ENCODE data around the gene GJB1. TPM values are rescaled to one million over a fixed set of nuclear protein-coding genes. Genes with fewer than 3 reads are reported as not detected.

GJB1 gene
- total RNA-seq, 3 donors from 2014 or later = 1.8 to 6.9 TPM; not detected in 1

GRCh38 chrX:71244359-71245128 is 21.5 kb downstream of the GJB1 start:
- H3K4me1 ChIP-seq = no peaks in the 10 kb centered on the region
- no peaks in the 10 kb centered on the region for H3K9me3 ChIP-seq
- no peak overlapping the region for H3K27ac ChIP-seq
- H3K36me3 ChIP-seq = no peaks in the 10 kb centered on the region
- no peak overlapping the region for H3K4me3 ChIP-seq
- intact Hi-C loops (cut with DNase I; ENCODE audit: low total_unique reads) = loop anchor here (1.0 kb wide), 1 partner anchor 27 kb away; no protein-coding TSS in a partner anchor
- DNase-seq (ENCODE audit: low spot score in 2 of 2) = no peak
- H3K27me3 ChIP-seq = peaks cover 0 to 37% of the 10 kb centered on the region in 2 donors
- TF ChIP-seq POLR2A (IDR thresholded peaks at IDR 0.05) (no peak), POLR2AphosphoS5 (IDR thresholded peaks at IDR 0.05) (no peak)
- TF ChIP-seq, protein P1, sequence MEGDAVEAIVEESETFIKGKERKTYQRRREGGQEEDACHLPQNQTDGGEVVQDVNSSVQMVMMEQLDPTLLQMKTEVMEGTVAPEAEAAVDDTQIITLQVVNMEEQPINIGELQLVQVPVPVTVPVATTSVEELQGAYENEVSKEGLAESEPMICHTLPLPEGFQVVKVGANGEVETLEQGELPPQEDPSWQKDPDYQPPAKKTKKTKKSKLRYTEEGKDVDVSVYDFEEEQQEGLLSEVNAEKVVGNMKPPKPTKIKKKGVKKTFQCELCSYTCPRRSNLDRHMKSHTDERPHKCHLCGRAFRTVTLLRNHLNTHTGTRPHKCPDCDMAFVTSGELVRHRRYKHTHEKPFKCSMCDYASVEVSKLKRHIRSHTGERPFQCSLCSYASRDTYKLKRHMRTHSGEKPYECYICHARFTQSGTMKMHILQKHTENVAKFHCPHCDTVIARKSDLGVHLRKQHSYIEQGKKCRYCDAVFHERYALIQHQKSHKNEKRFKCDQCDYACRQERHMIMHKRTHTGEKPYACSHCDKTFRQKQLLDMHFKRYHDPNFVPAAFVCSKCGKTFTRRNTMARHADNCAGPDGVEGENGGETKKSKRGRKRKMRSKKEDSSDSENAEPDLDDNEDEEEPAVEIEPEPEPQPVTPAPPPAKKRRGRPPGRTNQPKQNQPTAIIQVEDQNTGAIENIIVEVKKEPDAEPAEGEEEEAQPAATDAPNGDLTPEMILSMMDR (IDR thresholded peaks at IDR 0.05) = no peak

- H3K36me3 ChIP-seq = no peaks in the 10 kb centered on the region
- no peak overlapping the region for H3K27ac ChIP-seq
- TF ChIP-seq POLR2A (IDR thresholded peaks at IDR 0.05) (no peak), POLR2AphosphoS5 (IDR thresholded peaks at IDR 0.05) (no peak)
- TF ChIP-seq, protein P1 (IDR thresholded peaks at IDR 0.05) = no peak
- no peaks in the 10 kb centered on the region for H3K9me3 ChIP-seq
- H3K4me1 ChIP-seq = no peaks in the 10 kb centered on the region
- intact Hi-C loops (cut with DNase I; ENCODE audit: low total_unique reads) = loop anchor here (1.0 kb wide), 1 partner anchor 28 kb away; no protein-coding TSS in a partner anchor
- H3K27me3 ChIP-seq = peaks cover 0 to 37% of the 10 kb centered on the region in 2 donors
- DNase-seq (ENCODE audit: low spot score in 2 of 2) = no peak
- no peak overlapping the region for H3K4me3 ChIP-seq
Observed at GRCh38 chrX:71245159-71245558, 22.1 kb downstream of the GJB1 start.

DNA sequence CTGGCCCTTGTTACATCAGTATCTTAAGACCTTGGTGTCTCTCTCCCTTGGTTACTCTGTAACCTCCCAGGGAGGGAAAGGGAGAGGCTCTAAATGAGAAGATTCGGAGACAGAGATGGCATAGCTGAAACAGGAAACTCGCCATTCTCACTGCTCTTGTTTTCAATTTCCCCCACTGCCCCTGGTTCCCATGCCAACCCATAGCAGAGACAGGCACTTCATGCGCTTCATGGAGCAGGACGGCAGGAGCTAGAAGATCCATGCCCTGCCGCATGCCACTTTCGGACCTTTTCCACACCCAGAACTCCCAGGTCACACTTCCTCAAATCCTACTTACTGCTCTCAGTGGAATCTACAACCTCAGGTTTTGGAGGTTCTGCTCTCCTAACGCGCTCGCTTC is 27.8 kb downstream of the GJB1 start:
- H3K4me1 ChIP-seq = no peaks in the 10 kb centered on the region
- no peaks in the 10 kb centered on the region for H3K36me3 ChIP-seq
- H3K27ac ChIP-seq = no peak overlapping the region
- TF ChIP-seq, protein P1 (IDR thresholded peaks at IDR 0.05) = no peak
- TF ChIP-seq POLR2A (IDR thresholded peaks at IDR 0.05) = no peak
- TF ChIP-seq POLR2AphosphoS5 (IDR thresholded peaks at IDR 0.05) = no peak
- no peaks in the 10 kb centered on the region for H3K9me3 ChIP-seq
- DNase-seq (ENCODE audit: low spot score in 2 of 2) = no peak
- intact Hi-C loops (cut with DNase I; ENCODE audit: low total_unique reads) = no loop called here
- no peak overlapping the region for H3K4me3 ChIP-seq
- H3K27me3 ChIP-seq = peaks cover 0 to 51% of the 10 kb centered on the region in 2 donors

- H3K9me3 ChIP-seq = no peaks in the 10 kb centered on the region
- intact Hi-C loops (cut with DNase I; ENCODE audit: low total_unique reads) = no loop called here
- H3K4me1 ChIP-seq = no peaks in the 10 kb centered on the region
- H3K4me3 ChIP-seq = no peak overlapping the region
- peaks cover 0 to 51% of the 10 kb centered on the region in 2 donors for H3K27me3 ChIP-seq
- H3K36me3 ChIP-seq = no peaks in the 10 kb centered on the region
- TF ChIP-seq POLR2A (IDR thresholded peaks at IDR 0.05) (no peak), POLR2AphosphoS5 (IDR thresholded peaks at IDR 0.05) (no peak)
- TF ChIP-seq, protein P1 (IDR thresholded peaks at IDR 0.05) = no peak
- no peak overlapping the region for H3K27ac ChIP-seq
- DNase-seq (ENCODE audit: low spot score in 2 of 2) = no peak
Observed at GRCh38 chrX:71251466-71251973, 28.5 kb downstream of the GJB1 start.

DNA sequence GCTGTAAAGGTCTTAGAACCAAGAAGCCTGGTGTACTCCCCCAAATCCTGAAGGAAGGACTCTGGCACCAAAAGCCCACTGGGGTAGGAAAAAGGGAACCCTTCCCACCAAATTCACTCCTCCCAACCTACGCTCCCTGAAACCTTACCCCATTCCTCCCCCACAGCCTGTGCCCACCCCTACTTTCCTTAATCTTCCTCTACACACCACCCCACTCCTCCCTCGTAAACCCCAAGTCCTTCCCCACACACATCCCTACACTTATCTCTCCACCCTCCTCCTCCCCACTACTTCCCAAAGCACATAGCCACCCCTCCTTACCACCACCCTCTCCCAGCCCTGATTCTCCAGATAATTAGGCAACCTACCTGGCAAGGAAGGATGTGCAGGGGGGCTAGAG is 29.2 kb downstream of the GJB1 start:
- no peak overlapping the region for H3K27ac ChIP-seq
- no peaks in the 10 kb centered on the region for H3K36me3 ChIP-seq
- DNase-seq (ENCODE audit: low spot score in 2 of 2) = no peak
- TF ChIP-seq POLR2AphosphoS5 (IDR thresholded peaks at IDR 0.05) = no peak
- no peak for TF ChIP-seq POLR2A (IDR thresholded peaks at IDR 0.05)
- TF ChIP-seq, protein P1 (IDR thresholded peaks at IDR 0.05) = no peak
- no peaks in the 10 kb centered on the region for H3K9me3 ChIP-seq
- intact Hi-C loops (cut with DNase I; ENCODE audit: low total_unique reads) = no loop called here
- no peak overlapping the region for H3K4me3 ChIP-seq
- H3K4me1 ChIP-seq = no peaks in the 10 kb centered on the region
- H3K27me3 ChIP-seq = peaks cover 0 to 51% of the 10 kb centered on the region in 2 donors

Data from breast epithelium (tissue), 4 donors.